HG02571 (cell line): Measurements from ENCODE around the gene TRMT61B.

ENCODE experiments used
- ATAC-seq: cut with Tn5 transposase; IDR thresholded peaks from one replicate; pipeline ENCODE4 v1.9.1; 2021; ENCODE audit warnings: mild to moderate bottlenecking, moderate library complexity; ENCODE audit not compliant: unreplicated experiment

TRMT61B gene

DNA sequence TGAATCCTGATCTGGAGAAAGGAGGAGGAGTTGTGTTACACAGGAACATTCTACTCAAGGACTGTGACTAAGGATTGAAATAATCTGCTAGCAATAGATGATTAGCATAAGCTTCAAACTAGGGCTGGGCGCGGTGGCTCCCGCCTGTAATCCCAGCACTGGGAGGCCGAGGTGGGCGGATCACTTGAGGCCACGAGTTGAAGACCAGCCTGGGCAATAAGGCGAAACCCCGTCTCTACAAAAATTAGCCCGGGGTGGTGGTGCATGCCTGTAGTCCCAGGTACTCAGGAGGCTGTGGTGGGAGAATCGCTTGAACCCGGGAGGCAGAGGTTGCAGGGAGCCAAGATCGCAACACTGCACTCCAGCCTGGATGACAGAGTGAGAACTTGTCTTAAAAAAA, 1.5 kb downstream of the TRMT61B start:
- ATAC-seq = no peak

DNA sequence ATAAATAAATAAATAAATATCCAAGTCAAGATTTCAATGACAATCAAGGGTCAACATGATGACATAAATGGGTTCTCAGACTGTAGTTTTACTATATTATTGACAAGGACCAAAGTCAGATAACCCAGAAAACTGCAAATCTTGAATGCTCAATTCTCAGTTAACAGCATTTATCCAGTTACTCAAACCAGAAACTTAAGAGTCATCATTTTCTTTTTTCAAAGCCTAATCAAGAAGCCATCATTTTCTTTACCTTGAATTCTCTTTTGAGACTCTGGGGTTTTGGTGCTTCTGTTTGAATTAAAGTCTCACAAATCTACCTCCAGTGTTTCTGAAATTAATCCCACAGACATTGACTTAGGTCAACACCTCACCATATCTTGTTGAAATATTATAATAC, 14.1 kb downstream of the TRMT61B start:
- no peak for ATAC-seq

DNA sequence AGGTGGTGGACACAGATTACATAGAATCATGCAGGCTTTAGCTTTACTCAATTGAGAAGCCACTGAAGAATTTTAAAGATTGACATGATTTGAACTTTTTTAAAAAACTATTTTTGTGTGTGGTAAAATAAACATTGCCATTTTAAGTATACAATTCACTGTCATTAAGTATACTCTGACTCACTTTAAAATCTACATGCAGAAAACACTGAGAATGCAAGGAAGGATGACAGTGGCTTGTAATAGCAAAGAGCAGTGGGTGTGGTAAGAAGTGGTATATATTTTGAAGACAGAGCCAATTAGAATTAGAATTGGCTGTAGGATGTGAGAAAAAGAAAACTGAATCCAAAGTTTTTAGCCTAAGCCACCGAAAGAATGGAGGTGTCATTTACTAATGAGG, 14.9 kb downstream of the TRMT61B start:
- ATAC-seq = no peak

- ATAC-seq = no peak
These were observed 28.1 kb downstream of the TRMT61B start for GRCh38 chr2:28842042-28842441.

DNA sequence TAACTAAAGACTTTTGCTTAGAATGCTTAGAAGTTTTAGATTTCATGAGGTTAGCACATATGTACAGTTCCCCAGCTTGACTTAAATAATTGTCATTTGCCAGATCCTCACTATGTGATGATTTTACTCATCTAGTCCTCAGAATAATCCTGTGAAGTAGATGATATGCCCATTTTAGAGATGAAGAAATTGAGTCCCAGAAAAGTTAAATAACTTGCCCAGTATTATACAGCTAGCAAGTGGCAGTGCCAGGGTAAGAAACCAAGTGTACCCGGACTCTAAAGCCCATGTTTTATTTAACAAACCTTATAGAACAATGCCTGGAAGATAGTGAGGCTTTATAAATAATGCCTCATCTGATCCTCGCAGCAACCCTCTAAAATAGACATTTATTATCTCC, 31.1 kb downstream of the TRMT61B start:
- ATAC-seq = no peak

DNA sequence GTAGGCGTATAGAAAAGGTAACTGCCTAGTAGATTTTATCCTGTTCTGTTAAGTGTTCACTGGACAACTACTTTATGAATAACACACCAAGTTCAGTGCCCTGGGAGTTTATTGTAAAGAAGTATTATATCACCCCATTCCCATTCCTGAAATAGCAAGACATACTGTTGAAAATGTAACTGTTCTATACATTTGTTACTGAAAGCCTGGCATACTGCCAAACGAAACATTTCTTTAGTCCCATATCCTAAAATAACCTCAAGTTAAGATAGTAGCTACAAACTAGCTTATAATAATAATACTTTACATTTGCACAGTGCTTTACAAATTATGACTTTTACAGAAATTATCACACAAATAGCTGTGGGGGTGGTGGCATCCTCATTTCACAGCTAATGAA, 34.3 kb downstream of the TRMT61B start:
- no peak for ATAC-seq

DNA sequence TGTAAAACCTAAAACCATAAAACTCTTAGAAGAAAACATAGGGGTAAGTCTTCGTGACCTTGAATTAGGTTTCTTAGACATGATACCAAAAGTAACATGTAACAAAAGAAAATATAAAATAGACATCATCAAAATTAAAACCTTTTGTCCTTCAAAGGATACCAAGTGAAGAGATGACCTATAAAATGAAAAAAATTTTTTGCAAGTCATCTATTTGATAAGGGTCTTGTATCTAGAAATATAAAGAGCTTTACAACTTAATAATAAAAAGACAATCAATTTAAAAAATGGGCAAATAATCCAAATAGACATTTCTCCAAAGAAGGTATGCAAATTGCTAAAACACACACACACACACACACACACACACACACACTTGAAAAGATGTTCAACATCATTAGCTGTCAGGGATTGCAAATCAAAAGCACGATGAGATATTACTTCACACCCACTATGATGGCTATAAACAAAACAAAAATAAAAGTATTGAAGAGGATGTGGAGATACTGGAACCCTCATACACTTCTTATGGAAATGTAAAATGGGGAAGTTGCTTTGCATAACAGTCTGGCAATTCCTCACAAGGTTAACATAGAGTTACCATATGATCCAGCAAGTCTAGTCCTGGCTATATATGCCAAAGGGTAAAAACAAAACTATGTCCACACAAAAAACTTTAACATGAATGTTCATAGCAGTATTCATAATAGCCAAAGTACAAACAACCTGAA, 36.2 kb downstream of the TRMT61B start:
- no peak for ATAC-seq

- ATAC-seq = no peak
These were observed 41.7 kb downstream of the TRMT61B start for GRCh38 chr2:28828382-28828781.

DNA sequence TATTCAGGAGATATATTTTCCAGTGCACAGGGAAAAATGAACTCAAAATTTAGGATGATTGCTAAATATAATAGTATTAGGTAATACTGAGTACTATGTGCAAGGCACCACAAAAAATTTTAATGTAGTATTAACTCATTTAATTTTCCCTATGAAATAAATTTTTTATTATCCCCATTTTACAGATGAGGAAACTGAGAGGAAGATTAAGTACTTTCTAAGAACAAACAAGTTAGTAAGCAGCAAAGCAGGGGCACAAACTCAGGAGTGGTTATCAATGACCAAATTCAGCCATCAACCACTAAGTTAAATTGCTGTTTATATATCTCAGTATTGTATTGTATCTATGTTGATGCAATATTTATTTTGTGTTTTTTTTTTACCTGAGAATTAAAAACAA, 45.2 kb downstream of the TRMT61B start:
- ATAC-seq = no peak

DNA sequence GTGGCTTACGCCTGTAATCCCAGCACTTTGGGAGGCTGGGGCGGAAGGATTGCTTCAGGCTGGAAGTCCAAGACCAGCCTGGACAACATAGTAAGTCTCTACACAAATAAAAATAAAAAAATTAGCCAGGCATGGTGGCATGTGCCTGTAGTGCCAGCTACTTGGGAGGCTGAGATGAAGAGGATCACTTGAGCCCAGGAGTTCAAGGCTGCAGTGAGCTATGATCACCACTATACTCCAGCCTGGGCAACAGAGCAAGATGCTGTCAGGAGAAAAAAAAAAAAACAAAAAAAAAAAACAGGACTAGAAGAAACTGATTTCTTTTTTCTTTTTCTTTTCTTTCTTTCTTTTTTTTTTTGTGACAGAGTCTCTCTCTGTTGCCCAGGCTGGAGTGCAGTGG, 45.9 kb downstream of the TRMT61B start:
- ATAC-seq = no peak

- ATAC-seq = no peak
These were observed 48.1 kb downstream of the TRMT61B start for GRCh38 chr2:28822036-28822435.

GRCh38 chr2:28821295-28821958, 48.7 kb downstream of the TRMT61B start:
- no peak for ATAC-seq

DNA sequence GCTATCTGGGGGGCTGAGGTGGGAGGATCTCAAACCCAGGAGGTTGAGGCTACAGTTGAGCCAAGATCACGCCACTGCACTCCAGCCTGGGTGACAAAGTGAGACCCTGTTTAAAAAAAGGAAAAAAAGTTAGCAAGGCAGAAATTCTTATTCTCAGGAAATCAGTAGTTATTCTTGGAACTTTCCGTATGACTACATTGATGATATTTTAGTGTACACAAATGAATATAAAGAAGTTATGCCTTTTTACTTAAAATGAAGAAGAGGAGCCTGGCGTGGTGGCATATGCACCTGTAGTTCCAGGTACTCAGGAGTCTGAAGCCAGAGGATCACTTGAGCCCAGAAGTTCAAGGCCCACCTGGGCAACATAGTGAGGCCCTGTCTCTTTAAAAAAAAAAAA, 52.1 kb downstream of the TRMT61B start:
- no peak for ATAC-seq

GRCh38 chr2:28810384-28811285, 59.5 kb downstream of the TRMT61B start, which contains the start of gene SPDYA:
Gene SPDYA, plus strand, starts transcription at chr2:28810834. Its CDS starts 5,181 bp downstream, at chr2:28816015.
- ATAC-seq = peak; percentile 69

DNA sequence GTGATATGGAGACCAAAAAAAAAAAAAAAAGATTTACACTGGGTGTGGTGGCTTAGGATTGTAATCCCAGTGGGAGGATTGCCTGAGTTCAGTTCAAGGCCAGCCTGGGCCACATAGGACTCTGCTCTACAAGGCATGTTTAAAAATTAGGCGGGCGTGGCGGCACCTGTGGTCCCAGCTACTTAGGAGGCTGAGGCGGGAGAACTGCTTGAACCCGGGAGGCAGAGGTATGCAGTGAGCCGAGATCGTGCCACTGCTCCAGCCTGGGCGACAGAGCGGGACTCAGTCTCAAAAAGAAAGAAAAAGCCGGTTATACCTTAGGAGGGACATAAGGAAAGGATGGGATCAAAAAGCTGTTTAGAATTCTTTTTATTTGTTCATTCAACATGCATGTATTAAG, 60.2 kb downstream of the TRMT61B start:
- no peak for ATAC-seq

- ATAC-seq = no peak
These were observed 67.1 kb downstream of the TRMT61B start for GRCh38 chr2:28802975-28803429.

- ATAC-seq = no peak
These were observed 68.4 kb downstream of the TRMT61B start for GRCh38 chr2:28801726-28802125.
